Vagina (tissue), 2 donors: ENCODE data around the gene C16orf92. TPM values are rescaled to one million over a fixed set of nuclear protein-coding genes. Genes with fewer than 3 reads are reported as not detected.

Experiments
- DNase-seq, 2 donors: peaks; one replicate each; pipeline ENCODE4 v3.0.0-alpha.2; 2017; ENCODE audit errors: extremely low spot score in 2 of 2
- H3K27ac ChIP-seq: fragments of 200-600 bp; sonication (generic); one replicate; pipeline ENCODE4 v1.5.1; 2019
- H3K27me3 ChIP-seq: fragments of 200-600 bp; sonication (generic); one replicate; pipeline ENCODE4 v1.5.1; 2019
- H3K36me3 ChIP-seq, 2 donors: fragments of 200-600 bp; sonication (generic); one replicate each; pipeline ENCODE4 v1.5.1; 2017 to 2019
- H3K4me1 ChIP-seq: fragments of 200-600 bp; sonication (generic); one replicate; pipeline ENCODE4 v1.5.1; 2019
- H3K4me3 ChIP-seq, 2 donors: fragments of 200-600 bp; sonication (generic); 1 replicate in 1 of 2; 2 replicates in 1 of 2; pipeline ENCODE4 v1.5.1; 2016 to 2019
- H3K9me3 ChIP-seq: fragments of 200-600 bp; sonication (generic); one replicate; pipeline ENCODE4 v1.5.1; 2019
- CTCF ChIP-seq, 3 experiments: fragments of 450-650 bp in 2 of 3; fragments of 200-600 bp in 1 of 3; sonication (generic) in 1 of 3; IDR thresholded peaks; one replicate each; pipeline ENCODE4 v1.5.1; 2017 to 2019; ENCODE audit warnings: antibody characterized with exemption in 3 of 3, mild to moderate bottlenecking in 2 of 3, moderate library complexity in 2 of 3
- POLR2A ChIP-seq, 2 donors: fragments of 450-650 bp; IDR thresholded peaks; one replicate each; pipeline ENCODE4 v1.6.1; 2017; ENCODE audit warnings: antibody characterized with exemption in 2 of 2, mild to moderate bottlenecking in 2 of 2, moderate library complexity in 2 of 2
- POLR2AphosphoS5 ChIP-seq, 2 donors: sonication (generic); formaldehyde crosslinking; IDR thresholded peaks; one replicate each; pipeline ENCODE4 v1.9.0; 2017; ENCODE audit warnings: antibody characterized with exemption in 2 of 2, mild to moderate bottlenecking in 2 of 2, low read depth in 1 of 2; ENCODE audit not compliant: insufficient read depth in 1 of 2
- intact Hi-C: fragments of 100-400 bp; cut with DNase I; formaldehyde crosslinking; loops from one replicate; pipeline ENCODE4 v1.15.1; 2023
- total RNA-seq: library from RNA; depleted of rRNA; stranded (reverse); fragments of >200 nt; gene quantifications from one replicate; pipeline ENCODE4 v1.2.3, GENCODE V29; 2016

The C16orf92 gene
- total RNA-seq, 1 donor from 2014 or later = not detected

GRCh38 chr16:30026449-30026848, 3.5 kb downstream of the C16orf92 start:
- intact Hi-C loops = no loop called here
- peak in 1 of 2 donors; percentile 94 for DNase-seq
- no peak for TF ChIP-seq POLR2AphosphoS5 (IDR thresholded peaks at IDR 0.05; ENCODE audit: insufficient read depth in 1 of 2, low read depth in 1 of 2)
- no peak for TF ChIP-seq CTCF (IDR thresholded peaks at IDR 0.05)
- no peak for TF ChIP-seq POLR2A (IDR thresholded peaks at IDR 0.05)
- no peak overlapping the region for H3K4me3 ChIP-seq
- peaks cover 14% of the 10 kb centered on the region for H3K4me1 ChIP-seq
- H3K36me3 ChIP-seq = no peaks in the 10 kb centered on the region
- no peak overlapping the region for H3K27ac ChIP-seq
- H3K27me3 ChIP-seq = peaks cover 7% of the 10 kb centered on the region
- H3K9me3 ChIP-seq = no peaks in the 10 kb centered on the region

GRCh38 chr16:30027588-30028437, 4.8 kb downstream of the C16orf92 start:
- Histone ChIP-seq H3K9me3 (no peaks in the 10 kb centered on the region), H3K4me1 (peaks cover 9% of the 10 kb centered on the region), H3K27ac (no peak overlapping the region), H3K36me3 (no peaks in the 10 kb centered on the region), H3K4me3 (no peak overlapping the region), H3K27me3 (peaks cover 7% of the 10 kb centered on the region)
- intact Hi-C loops = no loop called here
- TF ChIP-seq POLR2A (IDR thresholded peaks at IDR 0.05) (no peak), CTCF (IDR thresholded peaks at IDR 0.05) (no peak), POLR2AphosphoS5 (IDR thresholded peaks at IDR 0.05; ENCODE audit: insufficient read depth in 1 of 2, low read depth in 1 of 2) (no peak)
- no peak for DNase-seq

GRCh38 chr16:30028438-30029076, 5.6 kb downstream of the C16orf92 start:
- TF ChIP-seq POLR2A (IDR thresholded peaks at IDR 0.05) = no peak
- no peak for TF ChIP-seq POLR2AphosphoS5 (IDR thresholded peaks at IDR 0.05; ENCODE audit: insufficient read depth in 1 of 2, low read depth in 1 of 2)
- Histone ChIP-seq H3K9me3 (no peaks in the 10 kb centered on the region), H3K27me3 (peaks cover 7% of the 10 kb centered on the region), H3K36me3 (no peaks in the 10 kb centered on the region), H3K4me1 (peaks cover 9% of the 10 kb centered on the region), H3K27ac (no peak overlapping the region), H3K4me3 (no peak overlapping the region)
- intact Hi-C loops = no loop called here
- DNase-seq = no peak

GRCh38 chr16:30030011-30030685, 7.2 kb downstream of the C16orf92 start:
- peaks cover 9% of the 10 kb centered on the region for H3K4me1 ChIP-seq
- H3K27ac ChIP-seq = no peak overlapping the region
- H3K4me3 ChIP-seq = no peak overlapping the region
- intact Hi-C loops = no loop called here
- peaks cover 7% of the 10 kb centered on the region for H3K27me3 ChIP-seq
- no peak for DNase-seq
- no peaks in the 10 kb centered on the region for H3K36me3 ChIP-seq
- TF ChIP-seq POLR2A (IDR thresholded peaks at IDR 0.05) (no peak), CTCF (IDR thresholded peaks at IDR 0.05) (no peak), POLR2AphosphoS5 (IDR thresholded peaks at IDR 0.05; ENCODE audit: insufficient read depth in 1 of 2, low read depth in 1 of 2) (no peak)
- no peaks in the 10 kb centered on the region for H3K9me3 ChIP-seq

- H3K27me3 ChIP-seq = peaks cover 7% of the 10 kb centered on the region
- no peaks in the 10 kb centered on the region for H3K36me3 ChIP-seq
- H3K27ac ChIP-seq = no peak within 1 kb of the TSS
- H3K4me3 ChIP-seq = no peak within 1 kb of the TSS
- intact Hi-C loops = no loop called here
- no peak for DNase-seq
- no peak for TF ChIP-seq CTCF (IDR thresholded peaks at IDR 0.05)
- TF ChIP-seq POLR2AphosphoS5 (IDR thresholded peaks at IDR 0.05; ENCODE audit: insufficient read depth in 1 of 2, low read depth in 1 of 2) = no peak
- TF ChIP-seq POLR2A (IDR thresholded peaks at IDR 0.05) = no peak
- H3K4me1 ChIP-seq = peaks cover 9% of the 10 kb centered on the region
- H3K9me3 ChIP-seq = no peaks in the 10 kb centered on the region
These were observed 7.9 kb downstream of the C16orf92 start, which contains the start of gene TLCD3B for GRCh38 chr16:30030841-30031413. Gene TLCD3B, minus strand, starts transcription at chr16:30031271. Its CDS starts 744 bp downstream, at chr16:30030527.
